GM19035 (cell line): ENCODE results near the gene CLIP4.
"Not testable (repeated sequence)": the region's sequence is repeated elsewhere in the genome, so short reads cannot be mapped to it uniquely, and the experiment has no call there.

Experiments used
- ATAC-seq: cut with Tn5 transposase; IDR thresholded peaks from one replicate; pipeline ENCODE4 v1.9.1; 2021; ENCODE audit not compliant: unreplicated experiment

CLIP4 gene

DNA sequence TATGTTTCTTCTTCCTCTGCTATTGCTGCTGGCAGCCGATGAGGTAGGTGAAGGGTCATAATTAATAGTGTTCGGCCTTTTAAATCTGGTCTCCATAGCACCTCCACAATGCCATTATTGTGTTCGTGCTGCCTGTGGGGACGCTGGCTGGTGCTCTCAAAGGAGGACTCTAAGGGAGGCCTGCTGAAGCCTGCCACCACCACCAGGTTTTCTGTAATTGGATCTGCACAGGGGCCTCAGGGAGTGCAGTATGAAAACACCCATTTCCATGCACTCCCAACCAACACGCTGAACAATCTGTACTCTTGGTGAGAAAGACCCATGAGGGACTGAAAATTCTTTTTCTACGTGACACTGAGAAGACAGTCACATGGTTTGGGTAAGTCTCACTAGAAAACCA lies 17.6 kb upstream of the CLIP4 start:
- no peak for ATAC-seq

DNA sequence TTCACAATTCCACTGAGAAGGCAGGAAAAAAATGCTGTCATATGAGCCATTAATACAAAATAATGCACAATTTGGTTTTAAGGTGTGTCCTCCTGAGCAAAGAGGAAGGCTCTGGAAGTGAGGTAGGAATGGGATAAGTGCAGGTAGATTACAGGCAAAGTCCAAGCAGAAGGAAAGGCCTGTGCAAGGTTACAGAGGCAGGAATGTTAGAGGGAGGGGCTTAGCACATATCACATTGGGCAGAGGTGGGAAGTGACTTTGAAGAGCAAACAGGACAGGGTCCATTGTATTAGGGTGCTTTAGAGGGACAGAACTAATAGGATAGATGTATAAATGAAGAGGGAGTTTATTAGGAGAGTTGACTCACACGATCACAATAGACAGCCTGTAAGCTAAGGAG lies 14.7 kb upstream of the CLIP4 start:
- ATAC-seq = no peak

DNA sequence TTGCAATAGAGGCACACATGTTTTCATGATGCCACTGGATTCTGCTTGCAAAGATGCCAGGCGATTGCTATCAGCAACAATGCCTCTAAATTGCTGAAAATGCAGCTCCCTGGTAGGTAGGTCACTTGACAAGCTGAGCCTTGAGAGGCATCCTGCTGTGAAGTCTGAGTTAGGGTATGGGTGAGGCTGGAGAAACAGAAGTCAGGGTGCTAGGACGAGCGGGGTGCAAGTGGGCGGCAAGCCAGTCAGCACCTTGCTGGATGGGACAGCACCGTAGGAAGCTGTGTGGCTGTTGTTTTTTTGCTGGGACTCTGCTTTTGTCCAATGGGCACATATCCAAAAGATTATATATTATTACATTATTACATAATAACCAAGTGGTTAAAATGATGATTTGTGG lies 10.5 kb upstream of the CLIP4 start:
- no peak for ATAC-seq

DNA sequence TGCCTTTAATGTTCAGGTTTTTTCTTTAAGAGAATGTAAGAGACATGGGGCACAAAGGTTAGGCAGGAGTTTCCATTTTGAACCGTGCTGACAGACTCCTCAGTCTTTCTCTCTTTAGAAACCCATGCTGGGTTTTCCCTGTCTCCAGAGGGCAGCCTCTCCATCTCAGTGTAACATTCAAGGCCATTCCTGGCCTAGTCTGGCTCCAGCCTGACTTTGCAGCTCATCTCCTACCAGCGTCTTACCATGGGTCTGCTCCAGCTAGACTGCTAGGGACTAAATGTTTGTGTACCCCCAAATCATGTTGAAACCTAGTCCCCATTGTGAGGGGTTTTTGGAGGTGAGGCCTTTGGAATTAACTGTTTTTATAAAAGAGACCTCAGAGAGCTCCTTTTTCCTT lies 9.8 kb upstream of the CLIP4 start:
- no peak for ATAC-seq

DNA sequence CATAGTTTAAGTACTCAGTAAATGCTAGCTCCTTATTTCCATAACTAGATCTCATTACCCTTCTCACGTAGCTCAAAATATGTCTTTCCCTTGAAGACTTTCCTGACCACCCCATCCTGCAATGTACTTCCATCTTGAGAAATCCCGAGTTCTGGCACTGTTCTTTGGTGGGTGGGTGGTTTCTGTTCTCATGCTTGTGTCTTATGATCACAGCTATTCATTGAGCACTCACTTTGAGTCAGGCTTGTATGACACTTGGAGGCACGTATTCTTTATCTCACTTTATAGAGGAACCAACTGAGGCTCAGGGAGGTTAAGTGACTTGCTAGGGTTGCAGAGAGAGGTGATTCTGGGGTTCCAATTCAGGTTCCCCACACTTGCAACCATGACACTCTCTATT lies 9.0 kb upstream of the CLIP4 start:
- ATAC-seq = no peak

DNA sequence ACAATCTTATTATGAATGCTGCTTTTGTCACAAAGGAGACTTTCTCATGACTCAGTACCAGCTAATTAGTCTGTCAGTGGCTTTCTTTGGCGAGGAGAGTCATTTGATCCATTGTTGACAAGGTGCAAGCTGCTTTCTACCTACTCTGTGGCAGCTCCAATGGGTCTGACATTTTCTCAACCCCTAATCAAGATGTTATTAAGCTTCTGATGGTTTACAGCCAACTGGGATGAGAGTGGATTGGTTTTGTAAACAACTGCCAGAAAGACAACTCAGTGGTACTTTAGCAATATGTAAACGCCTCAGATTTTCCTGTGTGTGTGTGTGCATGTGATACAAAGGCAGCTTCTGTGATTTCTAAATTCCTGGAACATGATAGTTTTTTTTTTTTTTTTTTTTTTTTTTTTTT lies 8.2 kb upstream of the CLIP4 start:
- ATAC-seq = no peak

DNA sequence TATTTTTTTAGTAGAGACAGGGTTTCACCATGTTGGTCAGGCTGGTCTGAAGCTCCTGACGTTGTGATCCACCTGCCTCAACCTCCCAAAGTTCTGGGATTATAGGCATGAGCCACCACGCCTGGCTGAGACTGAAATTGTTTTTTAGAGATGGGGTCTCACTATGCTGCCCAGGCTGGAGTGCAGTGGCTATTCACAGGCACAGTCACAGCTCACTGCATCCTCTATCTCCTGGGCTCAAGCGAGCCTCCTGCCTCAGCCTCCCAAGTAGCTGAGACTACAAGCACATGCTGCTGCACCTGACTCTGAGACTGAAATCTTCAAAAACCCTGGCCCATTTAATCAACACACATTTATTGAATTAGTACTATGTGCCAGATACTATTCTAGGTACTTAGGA lies 7.7 kb upstream of the CLIP4 start:
- ATAC-seq = not testable (repeated sequence)

DNA sequence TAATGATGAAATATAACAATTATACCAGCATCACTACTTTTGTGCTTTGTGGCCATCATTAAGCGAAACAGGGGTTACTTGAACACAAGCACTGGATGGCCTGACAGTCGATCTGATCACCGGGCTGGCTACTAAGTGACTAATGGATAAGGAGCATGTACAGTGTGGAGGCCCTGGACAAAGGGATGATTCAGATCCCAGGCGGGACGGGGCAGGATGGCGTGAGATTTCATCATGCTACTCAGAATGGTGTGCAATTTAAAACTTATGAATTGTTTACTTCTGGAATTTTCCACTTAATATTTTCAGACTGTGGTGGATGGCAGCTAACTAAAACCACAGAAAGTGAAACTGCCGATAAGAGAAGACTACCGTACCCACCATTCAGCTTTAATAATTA lies 7.0 kb upstream of the CLIP4 start:
- no peak for ATAC-seq

DNA sequence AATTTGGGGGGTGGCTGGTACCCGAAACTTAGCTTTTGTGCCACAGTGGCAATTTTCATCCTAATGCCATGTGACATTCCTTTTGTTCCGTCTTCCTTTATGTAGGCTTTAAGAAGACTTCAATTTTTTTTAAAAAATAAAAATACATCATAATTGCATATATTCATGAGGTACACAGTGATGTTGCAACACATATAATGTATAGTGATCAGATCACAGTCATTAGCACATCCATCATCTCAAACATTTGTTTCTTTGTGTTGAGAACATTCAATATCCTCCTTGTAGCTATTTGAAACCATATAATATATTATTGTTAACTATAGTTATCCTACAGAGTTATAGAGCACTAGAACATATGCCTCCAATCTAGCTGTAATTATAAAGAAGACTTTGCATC lies 6.0 kb upstream of the CLIP4 start:
- ATAC-seq = no peak

DNA sequence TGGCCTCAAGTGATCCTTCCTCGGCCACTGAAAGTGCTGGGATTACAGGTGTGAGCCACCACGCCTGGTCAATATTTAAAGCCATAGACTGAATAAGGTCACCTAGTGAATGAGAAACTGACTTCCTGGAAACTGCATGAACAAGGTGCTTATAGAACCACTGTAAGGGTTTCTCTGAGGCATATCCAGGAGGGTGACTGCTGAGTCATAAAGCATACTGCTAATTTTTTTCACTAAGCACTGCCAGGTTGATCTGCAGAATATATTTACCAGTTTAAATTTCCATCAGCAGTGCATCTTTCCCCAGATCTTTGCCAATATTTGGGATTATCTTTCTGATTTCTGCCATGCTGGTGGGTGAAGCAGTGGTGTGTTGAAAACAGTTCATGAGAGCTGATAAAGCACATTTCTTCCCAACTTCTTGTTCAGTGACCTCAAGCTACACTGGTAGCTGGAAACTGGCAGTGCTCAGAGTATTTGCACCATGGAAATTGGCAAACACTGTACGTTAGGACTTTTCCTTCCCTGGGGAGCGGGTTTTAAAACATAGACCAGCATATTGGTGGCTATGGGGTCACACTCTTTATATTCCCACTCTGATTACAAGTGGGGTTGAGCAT lies 4.2 kb upstream of the CLIP4 start:
- ATAC-seq = peak; percentile 46

DNA sequence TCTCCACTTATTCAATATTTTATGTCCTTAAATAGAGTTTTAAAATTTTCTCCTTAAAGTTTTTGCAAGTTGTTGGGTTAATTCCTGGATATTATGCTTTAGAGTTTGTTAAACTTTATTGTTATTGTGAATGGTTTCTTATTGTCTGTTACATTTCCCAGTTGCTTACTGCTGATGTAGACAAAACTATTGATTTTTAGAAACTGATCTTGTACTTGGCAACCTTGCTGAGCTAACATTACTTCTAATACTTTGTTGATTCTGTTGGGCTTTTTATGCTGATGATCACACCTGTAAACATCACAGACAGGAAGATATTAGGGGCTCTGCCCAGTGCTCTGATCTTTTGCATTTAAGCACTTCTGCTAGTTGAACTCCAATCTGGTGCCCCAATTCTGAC lies 2.8 kb upstream of the CLIP4 start:
- ATAC-seq = no peak

DNA sequence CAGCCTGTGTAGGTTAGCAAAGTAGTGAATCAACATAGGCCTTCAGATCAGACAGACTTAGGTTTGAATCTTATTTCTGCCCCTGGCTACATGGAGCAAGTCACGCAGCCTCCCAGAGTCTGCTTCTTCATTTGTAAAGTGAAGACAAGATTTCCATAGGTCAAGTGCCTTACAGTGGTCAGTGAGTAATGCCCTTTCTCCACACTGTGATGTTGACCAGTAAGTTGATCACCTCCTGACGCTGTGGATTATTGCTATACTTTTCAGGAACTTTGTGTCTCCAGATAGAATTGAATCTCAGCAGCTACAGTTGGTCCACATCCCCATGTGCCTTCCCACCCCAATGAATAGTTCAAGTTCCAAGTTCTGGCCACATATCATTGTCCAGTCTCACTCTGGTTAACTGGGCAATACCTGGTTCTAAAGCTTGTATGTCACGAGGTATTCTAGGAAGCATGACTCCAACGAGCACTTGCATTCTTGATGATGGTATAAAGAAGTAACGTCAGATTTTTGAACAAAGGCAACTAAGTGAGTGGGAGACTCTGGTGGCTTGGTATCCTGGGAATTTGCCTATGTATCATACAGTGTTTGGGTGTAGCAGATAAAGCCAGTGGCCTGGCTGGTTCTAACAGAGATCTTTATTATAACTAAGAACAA lies 2.1 kb upstream of the CLIP4 start:
- ATAC-seq = no peak

DNA sequence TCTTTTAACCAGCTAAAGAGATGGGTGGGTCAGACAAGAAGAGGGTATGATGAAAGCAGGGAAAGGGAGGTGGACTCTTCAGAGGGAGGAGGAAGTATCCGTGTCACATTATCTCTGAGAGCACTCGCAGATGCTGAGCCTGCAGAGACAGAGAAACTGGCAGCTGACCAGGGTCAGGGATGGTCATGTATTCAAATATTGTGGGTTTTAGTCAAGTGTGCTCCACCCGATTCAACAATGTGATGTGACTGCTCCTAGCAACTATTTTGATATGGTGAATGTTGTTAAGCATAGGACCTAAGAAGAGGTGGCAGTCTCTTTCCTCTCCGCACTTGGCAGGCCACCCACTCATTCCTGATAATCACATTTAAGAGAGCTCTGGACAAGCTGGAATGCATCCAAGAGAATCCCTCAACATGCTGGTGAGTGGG lies 1.3 kb upstream of the CLIP4 start:
- no peak for ATAC-seq

DNA sequence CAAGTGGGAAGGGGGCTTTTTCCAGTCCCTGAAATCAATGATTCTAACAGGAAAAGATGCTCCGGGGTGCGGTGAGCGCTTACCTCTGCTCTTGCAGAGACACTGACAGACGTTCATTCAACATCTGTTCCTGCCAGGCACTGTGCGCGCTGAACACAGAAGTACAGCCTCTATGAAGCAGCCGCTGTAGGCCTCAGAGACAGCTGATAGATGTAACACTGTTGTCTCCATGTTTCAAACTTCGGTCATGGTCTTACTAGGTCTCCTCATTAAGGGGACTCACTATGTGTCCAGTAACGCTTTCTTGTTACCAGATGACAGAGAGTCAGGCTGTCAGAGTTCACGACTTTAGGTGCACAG lies 649 bp upstream of the CLIP4 start:
- ATAC-seq = no peak

DNA sequence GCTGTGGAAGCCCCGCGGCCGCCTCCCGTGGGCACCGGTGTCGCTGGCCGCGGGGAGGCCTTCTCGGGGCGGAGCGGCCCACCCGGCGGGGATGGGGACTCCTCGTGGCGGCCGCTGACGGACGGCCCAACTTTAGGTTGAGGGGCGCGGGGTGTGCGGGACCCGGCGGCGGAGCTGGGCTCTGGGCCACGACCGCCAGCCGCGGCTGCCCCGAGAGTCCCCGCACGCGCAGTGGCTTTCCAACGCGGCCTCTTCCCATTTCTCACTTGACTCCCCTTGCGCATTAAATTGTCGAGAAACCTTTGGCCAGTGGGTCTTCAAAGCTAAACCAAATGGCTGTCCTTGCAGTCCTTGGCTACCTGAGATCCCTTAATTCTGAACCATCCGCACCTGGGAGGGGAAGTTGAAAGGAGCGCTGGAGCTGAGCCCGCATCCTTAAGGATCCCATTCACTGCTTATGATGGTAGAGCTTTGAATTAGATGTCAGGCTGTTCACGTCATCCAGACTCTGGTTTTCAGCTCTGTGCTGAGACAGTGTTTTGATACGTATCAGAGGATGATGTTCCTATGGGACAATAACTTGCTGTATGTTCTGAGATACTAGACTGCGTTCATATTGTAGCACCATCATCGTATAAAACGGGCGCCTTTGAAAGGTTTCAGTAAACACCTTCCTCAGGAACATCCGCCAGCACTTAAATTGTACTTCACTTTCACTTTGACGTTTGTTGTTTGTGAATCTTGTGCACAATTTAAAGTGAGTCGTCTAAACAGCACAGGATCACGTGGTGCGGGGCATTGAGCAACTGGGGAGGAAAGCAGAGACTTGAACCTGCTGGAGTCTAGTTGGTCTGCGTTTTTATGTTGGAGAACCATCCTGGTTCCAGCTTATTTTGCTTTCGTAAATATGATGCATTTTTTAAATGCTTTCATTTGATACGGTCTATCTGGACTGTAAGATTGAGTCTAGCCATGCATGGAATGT lies 874 bp downstream of the CLIP4 start:
- ATAC-seq = peak; percentile 46

DNA sequence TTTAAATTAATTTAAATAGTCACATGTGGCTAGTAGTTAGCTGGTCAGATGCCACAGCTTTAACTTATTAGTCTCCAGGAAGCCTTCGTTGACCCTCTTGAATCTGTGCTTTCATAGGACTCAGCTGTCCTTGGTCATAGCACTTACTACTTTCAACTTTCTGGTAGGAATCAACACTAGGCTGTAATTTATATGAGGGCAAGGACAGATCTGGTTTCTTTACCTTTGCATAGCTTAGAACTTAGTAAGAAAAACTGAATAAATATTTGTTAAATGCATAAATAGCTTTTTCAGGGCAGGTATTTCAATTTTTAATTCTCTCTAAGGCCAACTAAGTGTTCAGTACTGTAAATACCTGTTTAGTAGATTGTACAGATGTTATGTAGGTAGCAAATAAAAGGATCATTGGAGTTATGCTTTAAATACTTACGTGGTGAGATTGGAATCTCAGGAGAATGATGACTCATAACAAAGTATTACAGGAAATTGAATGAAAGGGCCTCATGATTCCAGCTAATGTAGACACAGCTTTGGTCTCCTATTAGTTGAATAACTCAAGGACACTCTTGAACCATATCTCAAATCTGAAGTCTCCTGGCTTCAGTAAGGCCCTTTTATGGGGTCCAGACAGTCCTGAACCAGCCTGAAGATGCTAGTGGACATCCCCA lies 2.6 kb downstream of the CLIP4 start:
- no peak for ATAC-seq

DNA sequence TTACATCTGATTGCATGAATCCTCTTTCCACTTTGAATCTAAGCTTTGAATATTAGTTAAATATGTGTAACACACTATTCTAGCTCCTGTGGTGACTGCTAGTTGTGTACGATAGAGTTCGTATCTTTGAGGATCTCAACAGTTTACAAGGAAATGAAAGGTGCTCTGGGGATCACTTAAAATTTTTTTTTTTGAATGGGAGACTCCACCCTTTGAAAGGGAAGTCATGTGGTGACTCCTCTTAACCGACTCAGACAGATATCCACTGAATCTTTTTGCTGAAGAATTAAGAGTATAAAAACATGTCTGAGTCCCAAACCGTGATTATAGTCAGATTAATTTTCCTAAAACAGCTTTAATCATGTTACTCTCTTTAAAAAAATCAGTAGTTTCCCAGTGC lies 4.0 kb downstream of the CLIP4 start:
- ATAC-seq = no peak

DNA sequence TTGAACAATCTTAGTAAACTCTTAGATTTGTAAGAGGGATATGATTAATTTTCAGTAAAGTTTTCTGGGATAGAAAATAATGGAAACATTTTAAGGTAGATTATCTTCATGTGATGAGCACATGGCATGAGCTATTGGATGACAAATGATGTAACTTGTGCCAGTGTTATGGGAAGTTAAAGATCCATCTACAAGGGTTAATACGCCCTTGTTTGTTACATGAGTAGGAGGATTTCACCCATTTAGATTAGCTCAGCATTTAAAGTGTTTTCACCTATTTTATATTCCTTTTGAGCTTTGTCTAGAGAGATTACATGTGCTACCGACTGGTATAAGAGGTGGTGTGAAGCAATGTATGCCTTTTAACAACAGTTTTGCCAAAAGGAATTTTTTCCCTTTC lies 5.6 kb downstream of the CLIP4 start:
- no peak for ATAC-seq

DNA sequence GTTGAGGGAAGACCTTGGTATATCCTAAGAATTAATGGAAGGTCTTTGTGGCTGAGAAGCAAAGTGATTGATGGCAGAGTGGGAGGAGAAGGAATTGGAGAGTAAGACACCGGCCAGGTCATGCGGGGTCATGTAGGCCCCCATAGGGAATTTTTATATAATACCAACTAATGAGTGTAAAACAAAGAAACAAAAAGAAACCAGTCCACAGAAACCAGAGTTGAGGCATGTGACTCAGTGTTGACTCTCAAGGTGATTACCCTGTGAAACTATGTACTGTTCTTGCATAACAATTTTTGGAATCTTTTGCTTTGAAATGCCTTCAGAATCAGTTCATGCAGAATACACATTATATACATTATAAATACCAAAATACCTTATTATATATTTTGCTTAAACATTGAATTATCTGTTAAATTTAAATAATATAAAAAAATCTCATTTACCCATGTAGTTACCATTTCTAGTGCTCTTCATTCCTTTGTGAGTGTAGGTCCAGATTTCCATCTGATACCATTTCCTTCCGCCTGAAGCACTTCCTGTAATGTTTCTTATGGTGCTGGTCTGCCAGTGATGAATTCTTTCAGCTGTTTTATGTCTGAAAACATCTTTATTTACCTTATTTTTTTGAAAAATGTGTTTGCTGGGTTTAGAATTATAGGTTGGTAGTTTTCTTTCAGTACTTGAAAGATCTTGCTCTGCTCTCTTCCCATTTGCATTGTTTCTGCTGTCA lies 8.6 kb downstream of the CLIP4 start:
- no peak for ATAC-seq

DNA sequence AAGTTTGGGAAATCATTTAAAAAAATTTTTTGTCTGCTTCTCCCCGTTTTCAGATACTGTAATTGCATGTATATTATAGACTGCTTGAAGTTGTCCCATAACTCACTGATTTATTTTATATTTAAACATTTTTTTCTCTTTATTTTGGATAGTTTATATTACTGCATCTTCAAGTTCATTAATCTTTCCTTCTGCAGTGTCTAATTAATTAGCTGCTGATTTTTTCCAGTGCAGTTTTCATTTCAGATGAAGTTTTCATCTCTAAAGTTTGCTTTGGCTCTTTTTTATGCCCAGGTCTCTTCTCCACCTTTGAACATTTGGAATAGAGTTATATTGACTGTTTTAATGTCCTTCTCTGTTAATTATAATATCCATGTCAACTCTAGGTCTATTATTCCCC lies 9.3 kb downstream of the CLIP4 start:
- ATAC-seq = no peak
